Measurements from ENCODE around the gene FPR3. TPM values are rescaled to one million over a fixed set of nuclear protein-coding genes. Genes with fewer than 3 reads are reported as not detected.

FPR3 gene
- total RNA-seq, 1 experiment from 2014 or later = not detected

DNA sequence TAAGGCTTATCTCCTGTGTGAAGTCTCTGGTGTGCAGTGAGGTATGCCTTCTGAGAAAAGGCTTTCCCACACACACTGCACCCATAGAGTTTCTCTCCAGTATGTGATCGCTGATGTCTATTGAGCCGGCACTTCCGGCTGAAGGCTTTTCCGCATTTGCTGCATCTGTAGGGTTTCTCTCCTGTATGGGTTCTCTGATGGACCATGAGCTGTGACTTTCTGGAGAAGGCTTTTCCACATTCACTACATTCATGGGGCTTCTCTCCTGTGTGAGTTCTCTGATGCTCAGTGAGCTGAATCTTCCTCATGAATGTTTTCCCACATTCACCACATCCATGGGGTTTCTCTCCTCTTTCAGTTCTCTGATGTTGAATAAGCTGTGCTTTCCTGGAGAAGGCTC is 78.1 kb downstream of the FPR3 start:
- TF ChIP-seq, protein P1, sequence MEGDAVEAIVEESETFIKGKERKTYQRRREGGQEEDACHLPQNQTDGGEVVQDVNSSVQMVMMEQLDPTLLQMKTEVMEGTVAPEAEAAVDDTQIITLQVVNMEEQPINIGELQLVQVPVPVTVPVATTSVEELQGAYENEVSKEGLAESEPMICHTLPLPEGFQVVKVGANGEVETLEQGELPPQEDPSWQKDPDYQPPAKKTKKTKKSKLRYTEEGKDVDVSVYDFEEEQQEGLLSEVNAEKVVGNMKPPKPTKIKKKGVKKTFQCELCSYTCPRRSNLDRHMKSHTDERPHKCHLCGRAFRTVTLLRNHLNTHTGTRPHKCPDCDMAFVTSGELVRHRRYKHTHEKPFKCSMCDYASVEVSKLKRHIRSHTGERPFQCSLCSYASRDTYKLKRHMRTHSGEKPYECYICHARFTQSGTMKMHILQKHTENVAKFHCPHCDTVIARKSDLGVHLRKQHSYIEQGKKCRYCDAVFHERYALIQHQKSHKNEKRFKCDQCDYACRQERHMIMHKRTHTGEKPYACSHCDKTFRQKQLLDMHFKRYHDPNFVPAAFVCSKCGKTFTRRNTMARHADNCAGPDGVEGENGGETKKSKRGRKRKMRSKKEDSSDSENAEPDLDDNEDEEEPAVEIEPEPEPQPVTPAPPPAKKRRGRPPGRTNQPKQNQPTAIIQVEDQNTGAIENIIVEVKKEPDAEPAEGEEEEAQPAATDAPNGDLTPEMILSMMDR (IDR thresholded peaks at IDR 0.05; ENCODE audit: unreplicated experiment) = no peak
- no TSS peak for BruUV-seq (replicated peaks)
- no peak overlapping the region for H3K27ac Mint-ChIP-seq (ENCODE audit: unreplicated experiment)
- H3K4me3 Mint-ChIP-seq (ENCODE audit: low read depth, unreplicated experiment) = no peak overlapping the region
- CTCF ChIA-PET = no interaction called here
- DNase-seq = no peak
- H3K9me3 Mint-ChIP-seq (ENCODE audit: low read depth, unreplicated experiment) = peaks cover 44% of the 10 kb centered on the region
- H3K27me3 Mint-ChIP-seq (ENCODE audit: unreplicated experiment) = no peaks in the 10 kb centered on the region
- intact Hi-C loops (cut with micrococcal nuclease; ENCODE audit: unreplicated experiment) = no loop called here
- H3K4me1 Mint-ChIP-seq (ENCODE audit: low read depth, unreplicated experiment) = no peaks in the 10 kb centered on the region
- H3K36me3 Mint-ChIP-seq (ENCODE audit: insufficient read depth, unreplicated experiment) = peaks cover 16% of the 10 kb centered on the region

Other genes starting within 250 kb of the FPR3 start
- 10.2 and 16.1 TPM in 2 replicates for gene ZNF175, start 223.9 kb upstream of the FPR3 start, total RNA-seq (2022)
- not detected in 2 replicates for gene SIGLEC5, start 164.8 kb upstream of the FPR3 start, total RNA-seq (2022)
- not detected in 2 replicates for gene SIGLEC14, start 148.3 kb upstream of the FPR3 start, total RNA-seq (2022)
- gene SPACA6, start 101.8 kb upstream of the FPR3 start, total RNA-seq (2022) = 30.3 and 33.7 TPM in 2 replicates
- not detected in 2 replicates for gene HAS1, start 71.2 kb upstream of the FPR3 start, total RNA-seq (2022)
- gene FPR1, start 43.3 kb upstream of the FPR3 start, total RNA-seq (2022) = not detected in 2 replicates
- not detected in 2 replicates for gene FPR2, start 34.0 kb upstream of the FPR3 start, total RNA-seq (2022)
- gene ZNF577, start 92.8 kb downstream of the FPR3 start, total RNA-seq (2022) = 15.0 and 16.1 TPM in 2 replicates
- gene ZNF649, start 109.9 kb downstream of the FPR3 start, total RNA-seq (2022) = 14.6 and 15.5 TPM in 2 replicates
- 7.2 and 9.3 TPM in 2 replicates for gene ZNF613, start 132.3 kb downstream of the FPR3 start, total RNA-seq (2022)
- 10.7 and 14.0 TPM in 2 replicates for gene ZNF350, start 191.7 kb downstream of the FPR3 start, total RNA-seq (2022)
- 5.3 and 7.3 TPM in 2 replicates for gene ZNF615, start 213.1 kb downstream of the FPR3 start, total RNA-seq (2022)
- gene ZNF614, start 233.2 kb downstream of the FPR3 start, total RNA-seq (2022) = 9.5 and 10.3 TPM in 2 replicates

All from Calu3 (cell line).